SK-N-DZ (cell line): Measurements from ENCODE around the gene COPG2.
"Not testable (repeated sequence)": the region's sequence is repeated elsewhere in the genome, so short reads cannot be mapped to it uniquely, and the experiment has no call there.

ENCODE experiments used
- DNase-seq: peaks from one replicate; pipeline ENCODE4 v3.0.0-alpha.2; 2015; ENCODE audit warnings: low spot score

COPG2 gene

GRCh38 chr7:130650611-130651120, 17.9 kb downstream of the COPG2 start:
- DNase-seq, result no peak

GRCh38 chr7:130649004-130649790, 19.4 kb downstream of the COPG2 start:
- DNase-seq, result no peak

GRCh38 chr7:130648580-130648979, 20.0 kb downstream of the COPG2 start:
- DNase-seq, result no peak

- no peak for DNase-seq
These were observed 26.2 kb downstream of the COPG2 start for GRCh38 chr7:130642383-130642782.

- no peak for DNase-seq
These were observed 27.1 kb downstream of the COPG2 start for GRCh38 chr7:130641497-130641896.

- DNase-seq, result no peak
These were observed 27.5 kb downstream of the COPG2 start for GRCh38 chr7:130641040-130641439.

GRCh38 chr7:130639388-130639787, 29.2 kb downstream of the COPG2 start:
- DNase-seq, result no peak

- no peak for DNase-seq
These were observed 36.4 kb downstream of the COPG2 start for GRCh38 chr7:130632111-130632510.

GRCh38 chr7:130628901-130629300, 39.6 kb downstream of the COPG2 start:
- no peak for DNase-seq

GRCh38 chr7:130627775-130628174, 40.8 kb downstream of the COPG2 start:
- DNase-seq, result no peak

GRCh38 chr7:130622866-130623265, 45.7 kb downstream of the COPG2 start:
- no peak for DNase-seq

GRCh38 chr7:130615583-130615982, 53.0 kb downstream of the COPG2 start:
- DNase-seq, result no peak

- no peak for DNase-seq
These were observed 54.1 kb downstream of the COPG2 start for GRCh38 chr7:130614449-130614848.

GRCh38 chr7:130611218-130611617, 57.3 kb downstream of the COPG2 start:
- no peak for DNase-seq

- not testable (repeated sequence) for DNase-seq
These were observed 61.5 kb downstream of the COPG2 start for GRCh38 chr7:130607066-130607465.

GRCh38 chr7:130606161-130606560, 62.4 kb downstream of the COPG2 start:
- DNase-seq, result no peak

- no peak for DNase-seq
These were observed 70.5 kb downstream of the COPG2 start for GRCh38 chr7:130598056-130598455.

GRCh38 chr7:130595986-130596385, 72.6 kb downstream of the COPG2 start:
- no peak for DNase-seq

- no peak for DNase-seq
These were observed 75.5 kb downstream of the COPG2 start for GRCh38 chr7:130593033-130593432.

GRCh38 chr7:130591464-130591863, 77.1 kb downstream of the COPG2 start:
- not testable (repeated sequence) for DNase-seq

GRCh38 chr7:130585932-130586331, 82.6 kb downstream of the COPG2 start:
- not testable (repeated sequence) for DNase-seq

- DNase-seq, result not testable (repeated sequence)
These were observed 93.4 kb downstream of the COPG2 start for GRCh38 chr7:130575110-130575509.

- not testable (repeated sequence) for DNase-seq
These were observed 98.4 kb downstream of the COPG2 start for GRCh38 chr7:130570144-130570543.
